ENCODE data around the gene ATP11A. TPM values are rescaled to one million over a fixed set of nuclear protein-coding genes. Genes with fewer than 3 reads are reported as not detected.
"Not testable (repeated sequence)": the region's sequence is repeated elsewhere in the genome, so short reads cannot be mapped to it uniquely, and the experiment has no call there.

Gene ATP11A
- total and polyA plus RNA-seq, 2 experiments from 2014 or later: 12.3 to 52.6 TPM

DNA sequence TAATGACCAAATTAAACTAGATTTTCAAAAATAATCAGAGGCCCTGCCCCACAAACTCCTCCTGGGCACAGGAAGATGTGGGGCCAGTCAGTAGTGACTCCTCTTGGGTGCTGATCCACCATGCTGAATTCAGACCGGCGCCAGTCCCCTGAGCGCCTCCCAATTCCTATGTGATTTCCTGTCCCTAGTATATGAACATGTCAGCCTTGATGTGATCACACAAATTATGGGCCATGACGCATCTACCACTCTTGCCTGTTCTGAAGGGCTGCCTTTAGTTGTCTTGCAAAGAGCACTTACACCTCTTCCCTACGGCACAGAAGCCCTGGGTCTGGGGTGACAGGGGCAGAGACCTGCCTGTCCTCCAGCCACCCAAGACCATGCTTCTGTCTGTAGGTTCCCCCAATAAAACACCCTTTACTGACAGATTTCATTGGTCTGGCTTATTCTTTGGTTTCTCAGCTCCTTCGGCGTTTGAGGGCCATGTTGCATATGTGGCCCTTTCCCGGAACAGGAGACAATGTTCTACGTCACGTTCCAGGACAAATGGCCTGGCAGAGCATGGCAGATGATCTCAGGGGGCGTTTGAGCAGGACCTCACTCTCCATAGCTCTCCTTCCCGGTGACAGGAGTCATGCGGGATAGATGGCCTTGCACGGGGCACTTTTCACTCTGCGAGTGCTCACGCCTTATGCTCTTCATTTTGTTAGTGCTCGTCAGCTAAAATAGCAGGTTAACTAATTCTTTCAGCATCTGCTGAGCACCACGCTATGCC, 5.6 kb upstream of the ATP11A start (continued):
- TF ChIP-seq STAT1 (IDR thresholded peaks at IDR 0.05; ENCODE audit: unreplicated experiment) (no peak), ZNF114 (CRISPR knock-in tag; IDR thresholded peaks at IDR 0.05) (no peak), ZNF331 (CRISPR knock-in tag; IDR thresholded peaks at IDR 0.05; ENCODE audit: low read depth) (no peak), EZH2 (IDR thresholded peaks at IDR 0.05; ENCODE audit: low read depth, unreplicated experiment) (no peak), NANOG (IDR thresholded peaks at IDR 0.05; ENCODE audit: borderline replicate concordance) (no peak)
- TF ChIP-seq, protein P1, sequence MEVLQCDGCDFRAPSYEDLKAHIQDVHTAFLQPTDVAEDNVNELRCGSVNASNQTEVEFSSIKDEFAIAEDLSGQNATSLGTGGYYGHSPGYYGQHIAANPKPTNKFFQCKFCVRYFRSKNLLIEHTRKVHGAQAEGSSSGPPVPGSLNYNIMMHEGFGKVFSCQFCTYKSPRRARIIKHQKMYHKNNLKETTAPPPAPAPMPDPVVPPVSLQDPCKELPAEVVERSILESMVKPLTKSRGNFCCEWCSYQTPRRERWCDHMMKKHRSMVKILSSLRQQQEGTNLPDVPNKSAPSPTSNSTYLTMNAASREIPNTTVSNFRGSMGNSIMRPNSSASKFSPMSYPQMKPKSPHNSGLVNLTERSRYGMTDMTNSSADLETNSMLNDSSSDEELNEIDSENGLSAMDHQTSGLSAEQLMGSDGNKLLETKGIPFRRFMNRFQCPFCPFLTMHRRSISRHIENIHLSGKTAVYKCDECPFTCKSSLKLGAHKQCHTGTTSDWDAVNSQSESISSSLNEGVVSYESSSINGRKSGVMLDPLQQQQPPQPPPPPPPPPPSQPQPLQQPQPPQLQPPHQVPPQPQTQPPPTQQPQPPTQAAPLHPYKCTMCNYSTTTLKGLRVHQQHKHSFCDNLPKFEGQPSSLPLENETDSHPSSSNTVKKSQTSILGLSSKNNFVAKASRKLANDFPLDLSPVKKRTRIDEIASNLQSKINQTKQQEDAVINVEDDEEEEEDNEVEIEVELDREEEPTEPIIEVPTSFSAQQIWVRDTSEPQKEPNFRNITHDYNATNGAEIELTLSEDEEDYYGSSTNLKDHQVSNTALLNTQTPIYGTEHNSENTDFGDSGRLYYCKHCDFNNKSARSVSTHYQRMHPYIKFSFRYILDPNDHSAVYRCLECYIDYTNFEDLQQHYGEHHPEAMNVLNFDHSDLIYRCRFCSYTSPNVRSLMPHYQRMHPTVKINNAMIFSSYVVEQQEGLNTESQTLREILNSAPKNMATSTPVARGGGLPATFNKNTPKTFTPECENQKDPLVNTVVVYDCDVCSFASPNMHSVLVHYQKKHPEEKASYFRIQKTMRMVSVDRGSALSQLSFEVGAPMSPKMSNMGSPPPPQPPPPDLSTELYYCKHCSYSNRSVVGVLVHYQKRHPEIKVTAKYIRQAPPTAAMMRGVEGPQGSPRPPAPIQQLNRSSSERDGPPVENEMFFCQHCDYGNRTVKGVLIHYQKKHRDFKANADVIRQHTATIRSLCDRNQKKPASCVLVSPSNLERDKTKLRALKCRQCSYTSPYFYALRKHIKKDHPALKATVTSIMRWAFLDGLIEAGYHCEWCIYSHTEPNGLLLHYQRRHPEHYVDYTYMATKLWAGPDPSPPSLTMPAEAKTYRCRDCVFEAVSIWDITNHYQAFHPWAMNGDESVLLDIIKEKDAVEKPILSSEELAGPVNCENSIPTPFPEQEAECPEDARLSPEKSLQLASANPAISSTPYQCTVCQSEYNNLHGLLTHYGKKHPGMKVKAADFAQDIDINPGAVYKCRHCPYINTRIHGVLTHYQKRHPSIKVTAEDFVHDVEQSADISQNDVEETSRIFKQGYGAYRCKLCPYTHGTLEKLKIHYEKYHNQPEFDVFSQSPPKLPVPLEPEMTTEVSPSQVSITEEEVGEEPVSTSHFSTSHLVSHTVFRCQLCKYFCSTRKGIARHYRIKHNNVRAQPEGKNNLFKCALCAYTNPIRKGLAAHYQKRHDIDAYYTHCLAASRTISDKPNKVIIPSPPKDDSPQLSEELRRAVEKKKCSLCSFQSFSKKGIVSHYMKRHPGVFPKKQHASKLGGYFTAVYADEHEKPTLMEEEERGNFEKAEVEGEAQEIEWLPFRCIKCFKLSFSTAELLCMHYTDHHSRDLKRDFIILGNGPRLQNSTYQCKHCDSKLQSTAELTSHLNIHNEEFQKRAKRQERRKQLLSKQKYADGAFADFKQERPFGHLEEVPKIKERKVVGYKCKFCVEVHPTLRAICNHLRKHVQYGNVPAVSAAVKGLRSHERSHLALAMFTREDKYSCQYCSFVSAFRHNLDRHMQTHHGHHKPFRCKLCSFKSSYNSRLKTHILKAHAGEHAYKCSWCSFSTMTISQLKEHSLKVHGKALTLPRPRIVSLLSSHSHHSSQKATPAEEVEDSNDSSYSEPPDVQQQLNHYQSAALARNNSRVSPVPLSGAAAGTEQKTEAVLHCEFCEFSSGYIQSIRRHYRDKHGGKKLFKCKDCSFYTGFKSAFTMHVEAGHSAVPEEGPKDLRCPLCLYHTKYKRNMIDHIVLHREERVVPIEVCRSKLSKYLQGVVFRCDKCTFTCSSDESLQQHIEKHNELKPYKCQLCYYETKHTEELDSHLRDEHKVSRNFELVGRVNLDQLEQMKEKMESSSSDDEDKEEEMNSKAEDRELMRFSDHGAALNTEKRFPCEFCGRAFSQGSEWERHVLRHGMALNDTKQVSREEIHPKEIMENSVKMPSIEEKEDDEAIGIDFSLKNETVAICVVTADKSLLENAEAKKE (CRISPR knock-in tag; IDR thresholded peaks at IDR 0.05): no peak

DNA sequence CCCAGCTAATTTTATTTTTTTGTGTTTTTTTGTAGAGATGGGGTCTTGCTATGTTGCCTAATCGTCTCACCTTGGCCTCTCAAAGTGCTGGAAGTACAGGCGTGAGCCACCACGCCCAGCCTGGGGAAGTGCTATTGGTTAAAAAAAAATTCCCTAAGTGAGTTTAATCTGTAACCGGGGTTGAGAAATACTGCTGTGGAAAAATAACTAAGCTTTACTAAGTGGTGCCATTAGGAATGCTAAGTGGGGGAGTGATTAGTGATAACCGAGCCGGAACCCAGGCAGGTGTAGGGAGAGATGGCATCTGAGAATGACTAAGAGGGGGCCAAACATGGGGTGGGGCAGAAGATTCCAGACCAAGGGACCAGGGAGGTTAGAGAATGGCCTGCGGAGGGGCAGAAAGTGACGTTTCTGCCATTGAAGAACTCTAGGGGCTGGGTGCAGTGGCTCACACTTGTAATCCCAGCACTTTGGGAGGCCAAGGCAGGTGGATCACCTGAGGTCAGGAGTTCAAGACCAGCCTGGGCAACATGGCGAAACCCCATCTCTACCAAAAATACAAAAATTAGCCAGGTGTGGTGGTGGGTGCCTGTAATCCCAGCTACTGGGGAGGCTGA, 4.5 kb upstream of the ATP11A start:
- peaks cover 12% of the 10 kb centered on the region for H3K27me3 Mint-ChIP-seq (ENCODE audit: insufficient read depth, low read depth, poor library complexity)

More for the DNA sequence above, 4.5 kb upstream of the ATP11A start:
- H3K4me1 Mint-ChIP-seq: peaks cover 18% of the 10 kb centered on the region
- H3K9me2 ChIP-seq (ENCODE audit: insufficient read depth); H3F3A ChIP-seq (replicated peaks; ENCODE audit: low read depth); H3K27ac Mint-ChIP-seq; H3K4me3 ChIP-seq; H3K27me3 ChIP-seq (ENCODE audit: insufficient read depth); DNase-seq (ENCODE audit: low spot score); H3K36me3 Mint-ChIP-seq (ENCODE audit: low read depth); H2AFZ ChIP-seq; ATAC-seq; H3K4me3 Mint-ChIP-seq; H3K9me3 Mint-ChIP-seq; H3K4me2 ChIP-seq; H3K79me2 ChIP-seq (replicated peaks; ENCODE audit: insufficient read depth); H4K20me1 ChIP-seq (replicated peaks; ENCODE audit: insufficient read depth); H3K36me3 ChIP-seq (ENCODE audit: insufficient read depth); H3K4me1 ChIP-seq (ENCODE audit: insufficient read depth); H3K27ac ChIP-seq (ENCODE audit: low read depth): not testable (repeated sequence)

Data from GM23338 (cell line).